K562 (cell line): ENCODE measurements around the gene ACLY. TPM values are rescaled to one million over a fixed set of nuclear protein-coding genes. Genes with fewer than 3 reads are reported as not detected.

Source experiments
- ATAC-seq: fragments of 200-7000 bp; cut with Tn5 transposase; 3 replicates; pipeline ENCODE4 v1.9.1; 2020; ENCODE audit warnings: moderate library complexity
- BruUV-seq: library from RNA; stranded (reverse); fragments of 400-500 nt; replicated peaks from 2 replicates; lab custom pipeline; 2021; lab: Mats Ljungman, UMichigan
- CTCF ChIA-PET: fragments of 300-600 bp; formaldehyde crosslinking; extraction: SDS; loops from one replicate; lab custom pipeline; 2021; ENCODE audit warnings: low intra/inter-chr PET ratio; lab: Yijun Ruan, JAX
- POLR2A ChIA-PET: fragments of 300-600, 350-650 bp; sonication (Branson Sonifier 250); formaldehyde crosslinking; extraction: SDS; loops from one replicate; lab custom pipeline; 2021; ENCODE audit warnings: antibody characterized with exemption, inconsistent platforms; lab: Yijun Ruan, JAX
- DNase-seq, 4 experiments: peaks; one replicate each; pipeline versions ENCODE4 v3.0.0 to v3.0.0-alpha.2; 2011 to 2018; ENCODE audit warnings: low spot score in 3 of 4, mixed read lengths in 3 of 4; ENCODE audit errors: extremely low read depth in 1 of 4
- FAIRE-seq: peaks from 2 replicates; lab custom pipeline; 2011; peaks lifted over from hg19 to GRCh38; lab: Jason Lieb, UNC
- H2AFZ ChIP-seq: 2 replicates; pipeline ENCODE4 v1.6.0; 2011; ENCODE audit warnings: low read depth, low read length, control low read depth, inconsistent platforms
- H3K27ac ChIP-seq: fragments of 200-600 bp; 3 replicates; pipeline ENCODE4 v1.8.0; 2011; ENCODE audit warnings: low read depth, mild to moderate bottlenecking, control low read depth, inconsistent platforms, low read length, moderate library complexity, mixed read lengths; ENCODE audit errors: extremely low read depth
- H3K27me3 ChIP-seq, 2 experiments: fragments of 300-600 bp in 1 of 2; 2 replicates in 1 of 2; 3 replicates in 1 of 2; pipeline versions ENCODE4 v1.6.0 to v1.8.0; 2011; ENCODE audit warnings: inconsistent platforms in 2 of 2, low read length in 2 of 2, mild to moderate bottlenecking in 1 of 2, mixed read lengths in 1 of 2, moderate library complexity in 1 of 2; ENCODE audit not compliant: control insufficient read depth in 2 of 2, insufficient read depth in 2 of 2
- H3K36me3 ChIP-seq: fragments of 300-600 bp; 3 replicates; pipeline ENCODE4 v1.8.0; 2011; ENCODE audit warnings: mild to moderate bottlenecking, low read length, inconsistent platforms; ENCODE audit not compliant: control insufficient read depth, insufficient read depth
- H3K4me1 ChIP-seq, 2 experiments: fragments of 200-600 bp in 1 of 2; replicated peaks in 1 of 2; 2 replicates in 1 of 2; 3 replicates in 1 of 2; pipeline versions ENCODE4 v1.5.1 to v1.8.0; 2011; ENCODE audit warnings: inconsistent platforms in 2 of 2, low read length in 2 of 2, mild to moderate bottlenecking in 1 of 2, mixed read lengths in 1 of 2, moderate library complexity in 1 of 2; ENCODE audit not compliant: control insufficient read depth in 2 of 2, insufficient read depth in 2 of 2
- H3K4me2 ChIP-seq: 2 replicates; pipeline ENCODE4 v1.6.1; 2011; ENCODE audit warnings: low read length, control low read depth, inconsistent platforms, mixed read lengths; ENCODE audit not compliant: insufficient read depth
- H3K4me3 ChIP-seq: fragments of 200-600 bp; sonication (generic), shearing (Covaris generic); 2 replicates; pipeline ENCODE4 v1.5.1; 2016; ENCODE audit warnings: control low read depth, inconsistent platforms
- H3K79me2 ChIP-seq: fragments of 200-600 bp; 3 replicates; pipeline ENCODE4 v1.8.0; 2011; ENCODE audit warnings: low read length, inconsistent platforms; ENCODE audit not compliant: control insufficient read depth, insufficient read depth
- H3K9ac ChIP-seq, 2 experiments: 2 replicates each; pipeline versions ENCODE4 v1.6.0 to v1.6.1; 2011; ENCODE audit warnings: low read depth in 2 of 2, low read length in 2 of 2, control low read depth in 1 of 2, inconsistent platforms in 1 of 2, mild to moderate bottlenecking in 1 of 2, mixed read lengths in 1 of 2; ENCODE audit not compliant: insufficient read depth in 1 of 2
- H3K9me1 ChIP-seq: one replicate; pipeline ENCODE4 v1.6.0; 2011; ENCODE audit warnings: inconsistent platforms, mild to moderate bottlenecking, low read length, moderate library complexity; ENCODE audit not compliant: control insufficient read depth, insufficient read depth
- H3K9me3 ChIP-seq: replicated peaks from 2 replicates; pipeline ENCODE4 v1.5.1; 2011; ENCODE audit warnings: low read depth, low read length, inconsistent platforms; ENCODE audit not compliant: control insufficient read depth, insufficient read depth
- H4K20me1 ChIP-seq: replicated peaks from 2 replicates; pipeline ENCODE4 v1.6.1; 2011; ENCODE audit warnings: low read length, inconsistent platforms, mixed read lengths; ENCODE audit not compliant: control insufficient read depth, insufficient read depth
- CCNT2 ChIP-seq: IDR thresholded peaks from 2 replicates; pipeline ENCODE4 v1.6.1; 2011; ENCODE audit warnings: borderline replicate concordance, low read depth, mild to moderate bottlenecking, moderate library complexity, mixed read lengths, low read length; ENCODE audit not compliant: insufficient read length; ENCODE audit errors: extremely low read depth
- CGGBP1 ChIP-seq: fragments of 250-450 bp; sonication (Bioruptor Pico); IDR thresholded peaks from 2 replicates; pipeline ENCODE4 v1.9.0; 2021; ENCODE audit warnings: mild to moderate bottlenecking
- CTBP1 ChIP-seq: fragments of 450-650 bp; IDR thresholded peaks from 2 replicates; pipeline ENCODE4 v1.6.1; 2016; ENCODE audit warnings: borderline replicate concordance
- EZH2 ChIP-seq: IDR thresholded peaks from 2 replicates; pipeline ENCODE4 v1.6.1; 2012; ENCODE audit warnings: low read depth, mild to moderate bottlenecking, inconsistent platforms, low read length, borderline replicate concordance
- IRF9 ChIP-seq: fragments of 450-650 bp; IDR thresholded peaks from 2 replicates; pipeline ENCODE4 v1.6.1; 2016; ENCODE audit warnings: missing biosample characterization, missing genetic modification characterization
- NCOA1 ChIP-seq: fragments of 450-650 bp; IDR thresholded peaks from 2 replicates; pipeline ENCODE4 v1.6.1; 2016; ENCODE audit warnings: low read depth
- SREBF2 ChIP-seq: sonication (generic); formaldehyde crosslinking; IDR thresholded peaks from 2 replicates; pipeline ENCODE4 v1.4.0; 2020; ENCODE audit warnings: mild to moderate bottlenecking, missing genetic modification reagents
- ZNF407 ChIP-seq: fragments of 450-650 bp; IDR thresholded peaks from 2 replicates; pipeline ENCODE4 v1.6.1; 2016; ENCODE audit warnings: low read depth
- WGBS: fragments of 100-300 bp; shearing (Covaris generic); methylation state at CpG from one replicate; pipeline ENCODE4 v1.1.6; 2016; ENCODE audit warnings: low coverage, mixed read lengths; ENCODE audit not compliant: insufficient coverage; ENCODE audit errors: missing lambda C conversion rate; 5-methylcytosine and 5-hydroxymethylcytosine counted together
- in situ Hi-C: fragments of 300-500 bp; cut with MboI; formaldehyde crosslinking; loops from 4 replicates; pipeline ENCODE4 v1.15.0; 2018; ENCODE audit warnings: inconsistent platforms, mixed read lengths
- intact Hi-C: fragments of 100-400 bp; cut with micrococcal nuclease; formaldehyde crosslinking; loops from 2 replicates; pipeline ENCODE4 v1.14.2; 2022
- polyA plus RNA-seq, 8 experiments: library from polyadenylated mRNA; depleted of rRNA in 4 of 8; stranded (reverse) in 5 of 8; unstranded in 3 of 8; fragments of >200 nt; fragmentation: Nextera tagmentation in 2 of 8; fragmentation: Illumina TruSeq in 1 of 8; extraction: Ambion mirVana in 2 of 8; extraction: Trizol in 1 of 8; gene quantifications; 2 replicates each; pipeline versions ENCODE4 v1.2.1 to v1.2.3, GENCODE V29; 2011 to 2014; ENCODE audit warnings: inconsistent platforms in 1 of 8, missing spikeins in 1 of 8
- total RNA-seq, 7 experiments: library from RNA; depleted of rRNA in 6 of 7; stranded (reverse); fragments of >200 nt in 6 of 7; fragmentation: Illumina TruSeq in 2 of 7; extraction: Trizol in 2 of 7; gene quantifications; 2 replicates each; pipeline versions ENCODE4 v1.2.1 to v1.2.3, GENCODE V29; 2011 to 2021; ENCODE audit warnings: low replicate concordance in 1 of 7

ACLY gene
- total and polyA plus RNA-seq, 9 of the 15 experiments (the other 6 are each of a cell fraction or from before 2014, with no cell fraction given), result 42.9 to 280 (median 125) TPM

- peaks cover 52% of the 10 kb centered on the region for H3K36me3 ChIP-seq
- FAIRE-seq, result peak; percentile 76
- in situ Hi-C loops, result no loop called here
- TF ChIP-seq ZNF407, result no peak
- no peak for TF ChIP-seq EZH2
- no peak for TF ChIP-seq SREBF2 (CRISPR knock-in tag)
- no peak for TF ChIP-seq CGGBP1 (CRISPR knock-in tag)
- TF ChIP-seq IRF9, result no peak
- TF ChIP-seq NCOA1, result no peak
- TF ChIP-seq CTBP1, result no peak
- no peak for TF ChIP-seq CCNT2
Measured at GRCh38 chr17:41917192-41917591, 1.6 kb downstream of the ACLY start.

More at GRCh38 chr17:41917192-41917591, 1.6 kb downstream of the ACLY start:
- H3K4me1 ChIP-seq, result peaks cover 41 to 43% of the 10 kb centered on the region in 2 experiments
- POLR2A ChIA-PET, result interaction anchor here (0.6 to 4.4 kb wide), 4 partner anchors 8 to 16 kb away, joined by 3 to 21 read pairs (median 12); partner anchors contain the start of gene ODAD4
- intact Hi-C loops, result loop anchor here (5.0 kb wide), 1 partner anchor 40 kb away; no protein-coding TSS in a partner anchor
- BruUV-seq, result no TSS peak
- H3K9me1 ChIP-seq, result peaks cover 8% of the 10 kb centered on the region
- H2AFZ ChIP-seq, result no peak overlapping the region
- CTCF ChIA-PET, result no interaction called here
- WGBS, result 48% methylated on average over 4 of the region's 4 CpGs
- H3K27me3 ChIP-seq, result no peaks in the 10 kb centered on the region
- ATAC-seq (no peak), DNase-seq (peak in 1 of 4 experiments; percentile 23)
- peak overlapping the region; percentile 73; the same call in 1 of the 3 replicates for H3K27ac ChIP-seq
- no peaks in the 10 kb centered on the region for H3K9me3 ChIP-seq
- H4K20me1 ChIP-seq, result peaks cover 24% of the 10 kb centered on the region
- H3K9ac ChIP-seq, result peak overlapping the region; percentile 83 to 99; a peak in 2 of 4 replicates
- peaks cover 66% of the 10 kb centered on the region for H3K79me2 ChIP-seq
- H3K4me3 ChIP-seq, result peak overlapping the region; percentile 61
- H3K4me2 ChIP-seq, result peak overlapping the region; percentile 89
